C4-2B (cell line): ENCODE measurements around the gene GP5.
A peak's percentile ranks its signal among the peaks of the same experiment; 100 is the strongest.

Experiments
- CTCF ChIP-seq: fragments of 450-650 bp; conservative IDR thresholded peaks from 2 replicates; pipeline ENCODE4 v1.5.1; 2017; ENCODE audit warnings: mild to moderate bottlenecking
- ZFX ChIP-seq: fragments of 450-650 bp; IDR thresholded peaks from 2 replicates; pipeline ENCODE4 v1.6.1; 2017

GRCh38 chr3:194424373-194424772 is 25.3 kb upstream of the GP5 start:
- TF ChIP-seq ZFX (no peak), CTCF (peak; percentile 34)
